Right lobe of liver (tissue), 6 donors: ENCODE measurements around the gene SNX14. TPM values are rescaled to one million over a fixed set of nuclear protein-coding genes. Genes with fewer than 3 reads are reported as not detected.

Experiments
- ATAC-seq, 4 donors: fragments of 200-7000 bp; cut with Tn5 transposase; one replicate each; pipeline ENCODE4 v1.9.1; 2020; ENCODE audit warnings: mild to moderate bottlenecking in 4 of 4, moderate library complexity in 4 of 4
- DNase-seq, 3 donors: peaks; one replicate each; pipeline ENCODE4 v3.0.0-alpha.2; 2020
- H3K27ac ChIP-seq, 3 donors: fragments of 200-600 bp; one replicate each; pipeline ENCODE4 v1.8.0; 2022
- H3K27me3 ChIP-seq, 2 donors: fragments of 200-600 bp; one replicate each; pipeline ENCODE4 v1.8.0; 2022
- H3K36me3 ChIP-seq, 4 donors: fragments of 200-600 bp; sonication (generic) in 1 of 4; one replicate each; pipeline versions ENCODE4 v1.5.1 to v1.8.0; 2017 to 2022; ENCODE audit warnings: control low read depth in 1 of 4
- H3K4me1 ChIP-seq, 4 donors: fragments of 200-600 bp; sonication (generic) in 1 of 4; one replicate each; pipeline versions ENCODE4 v1.5.1 to v1.8.0; 2017 to 2022; ENCODE audit warnings: control low read depth in 1 of 4
- H3K4me3 ChIP-seq, 3 donors: fragments of 200-600 bp; one replicate each; pipeline ENCODE4 v1.8.0; 2022
- H3K9me3 ChIP-seq, 4 donors: fragments of 200-600 bp; sonication (generic) in 1 of 4; one replicate each; pipeline versions ENCODE4 v1.5.1 to v1.8.0; 2017 to 2022; ENCODE audit warnings: control low read depth in 1 of 4
- POLR2A ChIP-seq: fragments of 450-650 bp; IDR thresholded peaks from one replicate; pipeline ENCODE4 v1.6.1; 2017; ENCODE audit warnings: antibody characterized with exemption, mild to moderate bottlenecking
- WGBS: methylation state at CpG from one replicate; pipeline ENCODE4 v1.1.6; 2018; ENCODE audit warnings: low coverage, low lambda C conversion rate; ENCODE audit not compliant: insufficient coverage; ENCODE audit errors: missing lambda C conversion rate; 5-methylcytosine and 5-hydroxymethylcytosine counted together
- intact Hi-C, 2 donors: fragments of 100-400 bp; cut with DNase I; formaldehyde crosslinking; loops; one replicate each; pipeline versions ENCODE4 v1.11.2 to v1.14.1; 2022
- total RNA-seq, 6 experiments: library from RNA; depleted of rRNA in 2 of 6; stranded (reverse); fragments of >200 nt in 2 of 6; fragmentation: NEBNext Ultra II Directional in 3 of 6; extraction: Animal tissue kit (Norgen Biotek cat#: 25700) in 3 of 6; gene quantifications; one replicate each; pipeline versions ENCODE4 v1.1.0 to v1.2.4, GENCODE V29; 2016 to 2023
- TF ChIP-seq, protein P1 (sequence below), 4 donors: fragments of 200-600 bp in 3 of 4; fragments of 450-650 bp in 1 of 4; IDR thresholded peaks; one replicate each; pipeline versions ENCODE4 v1.5.1 to v1.8.0; 2016 to 2022; ENCODE audit warnings: antibody characterized with exemption in 4 of 4, mild to moderate bottlenecking in 2 of 4
- donor health status: DM: no; HTN: yes; CAD: no.
- donor health status: DM: no; HTN: no; CAD: no.
- donor health status: DM: no; HTN: no; CAD: no.
- donor health status: DM: no; HTN: yes; CAD: no.
- donor health status: DM: no; HTN: yes; CAD: no.

Gene SNX14
- total RNA-seq, 6 experiments from 2014 or later = 35.0 to 72.5 (median 51.9) TPM

DNA sequence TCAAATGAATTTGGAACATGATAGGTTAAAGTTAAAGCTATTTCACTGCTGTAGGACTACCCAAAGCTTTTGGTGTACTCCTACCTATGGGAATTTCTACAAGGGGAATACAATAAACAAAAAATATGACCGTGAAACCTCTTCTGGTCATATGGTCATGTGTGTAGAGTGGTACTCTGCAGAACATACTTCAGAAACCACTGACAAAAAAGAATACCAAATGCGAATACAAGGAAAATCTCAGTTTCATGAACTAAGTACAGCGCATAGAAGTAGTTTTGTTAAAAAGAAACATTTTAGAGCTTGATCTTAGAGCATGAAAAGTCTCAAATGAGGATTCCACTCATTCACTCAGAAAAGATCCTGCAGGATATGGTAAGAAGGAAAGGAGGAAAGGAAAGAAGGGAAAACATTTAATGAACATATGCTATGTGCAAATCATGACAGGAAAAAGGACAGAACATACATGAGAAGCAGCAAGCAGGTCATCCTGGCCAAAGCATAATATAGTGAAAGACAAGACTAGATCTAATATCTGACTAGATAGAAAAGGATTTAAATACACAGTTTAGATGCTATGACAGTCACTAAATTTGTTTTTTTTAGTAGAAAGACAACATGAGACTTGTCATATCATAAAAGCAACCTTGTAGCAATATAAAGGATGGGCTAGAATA, 36.5 kb downstream of the SNX14 start:
- 94% methylated on average over 3 of the region's 3 CpGs for WGBS
- TF ChIP-seq, protein P1, sequence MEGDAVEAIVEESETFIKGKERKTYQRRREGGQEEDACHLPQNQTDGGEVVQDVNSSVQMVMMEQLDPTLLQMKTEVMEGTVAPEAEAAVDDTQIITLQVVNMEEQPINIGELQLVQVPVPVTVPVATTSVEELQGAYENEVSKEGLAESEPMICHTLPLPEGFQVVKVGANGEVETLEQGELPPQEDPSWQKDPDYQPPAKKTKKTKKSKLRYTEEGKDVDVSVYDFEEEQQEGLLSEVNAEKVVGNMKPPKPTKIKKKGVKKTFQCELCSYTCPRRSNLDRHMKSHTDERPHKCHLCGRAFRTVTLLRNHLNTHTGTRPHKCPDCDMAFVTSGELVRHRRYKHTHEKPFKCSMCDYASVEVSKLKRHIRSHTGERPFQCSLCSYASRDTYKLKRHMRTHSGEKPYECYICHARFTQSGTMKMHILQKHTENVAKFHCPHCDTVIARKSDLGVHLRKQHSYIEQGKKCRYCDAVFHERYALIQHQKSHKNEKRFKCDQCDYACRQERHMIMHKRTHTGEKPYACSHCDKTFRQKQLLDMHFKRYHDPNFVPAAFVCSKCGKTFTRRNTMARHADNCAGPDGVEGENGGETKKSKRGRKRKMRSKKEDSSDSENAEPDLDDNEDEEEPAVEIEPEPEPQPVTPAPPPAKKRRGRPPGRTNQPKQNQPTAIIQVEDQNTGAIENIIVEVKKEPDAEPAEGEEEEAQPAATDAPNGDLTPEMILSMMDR (IDR thresholded peaks at IDR 0.05) = no peak
- no peak for TF ChIP-seq POLR2A
- ATAC-seq (no peak), DNase-seq (no peak)
- H3K27me3 ChIP-seq = no peaks in the 10 kb centered on the region
- H3K36me3 ChIP-seq = peaks cover 0 to 10% (median 3%) of the 10 kb centered on the region in 4 donors
- intact Hi-C loops = no loop called here
- H3K4me1 ChIP-seq = no peaks in the 10 kb centered on the region
- H3K27ac ChIP-seq = no peak overlapping the region
- no peak overlapping the region for H3K4me3 ChIP-seq
- no peaks in the 10 kb centered on the region for H3K9me3 ChIP-seq

DNA sequence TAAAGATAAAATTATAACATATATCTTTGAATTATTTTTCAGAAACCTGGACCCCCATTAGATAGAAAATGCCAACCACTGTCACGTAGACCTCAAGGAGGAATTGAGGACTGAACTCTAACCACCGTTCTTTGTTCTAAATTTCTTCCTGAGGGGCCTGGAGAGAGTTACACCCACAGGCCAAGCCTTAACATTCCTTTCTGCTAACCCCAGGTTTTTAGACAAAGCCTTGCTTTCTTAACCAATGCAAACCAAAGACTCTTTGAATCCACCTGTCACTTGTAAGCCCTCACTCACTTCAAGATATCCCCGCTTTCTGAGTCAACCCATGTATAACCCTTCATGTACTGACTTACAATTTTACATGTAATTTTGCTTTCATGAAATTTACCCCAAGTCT, 41.0 kb downstream of the SNX14 start:
- TF ChIP-seq, protein P1 (IDR thresholded peaks at IDR 0.05) = no peak
- TF ChIP-seq POLR2A = no peak
- intact Hi-C loops = no loop called here
- Histone ChIP-seq H3K27me3 (no peaks in the 10 kb centered on the region), H3K27ac (no peak overlapping the region), H3K36me3 (peaks cover 0 to 12% (median 1%) of the 10 kb centered on the region in 4 donors), H3K4me3 (no peak overlapping the region), H3K9me3 (no peaks in the 10 kb centered on the region), H3K4me1 (no peaks in the 10 kb centered on the region)
- no peak for ATAC-seq
- 97% methylated on average over 3 of the region's 3 CpGs for WGBS
- DNase-seq = no peak

DNA sequence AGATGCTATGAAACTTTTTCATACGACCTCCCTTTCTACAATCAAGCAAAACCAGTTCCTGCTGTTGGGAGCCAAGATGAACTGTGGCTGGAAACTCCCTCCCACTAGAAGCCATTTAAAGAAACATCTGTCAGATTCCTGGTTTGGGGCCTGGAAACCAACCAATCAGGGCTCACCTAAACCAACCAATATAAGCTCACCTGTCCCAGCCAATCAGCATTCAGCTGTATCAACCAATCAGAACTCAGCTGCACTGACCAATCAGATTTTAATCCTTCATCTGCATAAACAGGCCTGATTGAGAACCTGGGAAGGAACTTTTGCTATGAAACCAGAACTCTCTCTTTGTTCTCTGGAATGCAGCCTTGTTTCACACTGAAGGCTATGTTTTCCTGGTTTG, 42.4 kb downstream of the SNX14 start:
- intact Hi-C loops = no loop called here
- Histone ChIP-seq H3K9me3 (no peaks in the 10 kb centered on the region), H3K27ac (no peak overlapping the region), H3K4me1 (no peaks in the 10 kb centered on the region), H3K4me3 (no peak overlapping the region), H3K36me3 (peaks cover 0 to 20% (median 2%) of the 10 kb centered on the region in 4 donors), H3K27me3 (no peaks in the 10 kb centered on the region)
- ATAC-seq = no peak
- 100% methylated on average over 1 of the region's 1 CpG for WGBS
- no peak for TF ChIP-seq POLR2A
- TF ChIP-seq, protein P1 (IDR thresholded peaks at IDR 0.05) = no peak
- no peak for DNase-seq

DNA sequence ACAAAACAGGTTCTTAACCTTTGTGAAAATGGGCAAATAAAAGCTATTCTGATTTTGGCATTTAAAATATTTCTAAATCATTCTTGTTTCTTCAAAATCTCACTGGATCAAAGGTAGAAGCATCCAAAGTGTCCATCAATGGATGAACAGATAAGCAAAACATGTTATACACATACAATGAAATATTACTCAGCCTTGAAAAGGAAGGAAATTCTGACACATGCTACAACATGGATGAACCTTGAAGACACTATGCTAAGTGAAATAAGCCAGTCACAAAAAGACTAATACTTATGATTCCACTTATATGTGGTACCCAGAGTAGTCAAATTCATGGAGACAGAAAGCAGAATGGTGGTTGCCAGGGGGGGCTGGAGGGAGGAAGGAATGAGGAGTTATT, 45.9 kb downstream of the SNX14 start:
- DNase-seq = no peak
- H3K4me3 ChIP-seq = no peak overlapping the region
- intact Hi-C loops = no loop called here
- no peaks in the 10 kb centered on the region for H3K27me3 ChIP-seq
- ATAC-seq = no peak
- H3K4me1 ChIP-seq = no peaks in the 10 kb centered on the region
- H3K36me3 ChIP-seq = peaks cover 0 to 36% (median 5%) of the 10 kb centered on the region in 4 donors
- no peak overlapping the region for H3K27ac ChIP-seq
- H3K9me3 ChIP-seq = no peaks in the 10 kb centered on the region
- no peak for TF ChIP-seq POLR2A
- TF ChIP-seq, protein P1 (IDR thresholded peaks at IDR 0.05) = no peak
